Myometrial cell (primary cell): Measurements from ENCODE around the gene CNNM4. TPM values are rescaled to one million over a fixed set of nuclear protein-coding genes. Genes with fewer than 3 reads are reported as not detected.

Experiments used
- total RNA-seq: library from RNA; depleted of rRNA; stranded (reverse); fragments of >200 nt; gene quantifications from 2 replicates; pipeline ENCODE4 v1.2.3, GENCODE V29; 2015

CNNM4 gene
- 3.5 and 4.4 TPM in 2 replicates for total RNA-seq

GRCh38 chr2:96760036-96760985 lies at the start of gene CNNM4:
CNNM4 (plus strand) TSS chr2:96760902; CDS start chr2:96761000, 98 bp downstream.

GRCh38 chr2:96739633-96740428 lies 20.9 kb upstream of the CNNM4 start, which contains the start of gene LMAN2L:
LMAN2L (minus strand) TSS chr2:96740064; CDS start chr2:96740040, 24 bp downstream.

GRCh38 chr2:96816127-96816835 lies 55.6 kb downstream of the CNNM4 start, which contains the start of gene CNNM3:
CNNM3 (plus strand) TSS chr2:96816268; CDS start chr2:96816278, 10 bp downstream.

DNA sequence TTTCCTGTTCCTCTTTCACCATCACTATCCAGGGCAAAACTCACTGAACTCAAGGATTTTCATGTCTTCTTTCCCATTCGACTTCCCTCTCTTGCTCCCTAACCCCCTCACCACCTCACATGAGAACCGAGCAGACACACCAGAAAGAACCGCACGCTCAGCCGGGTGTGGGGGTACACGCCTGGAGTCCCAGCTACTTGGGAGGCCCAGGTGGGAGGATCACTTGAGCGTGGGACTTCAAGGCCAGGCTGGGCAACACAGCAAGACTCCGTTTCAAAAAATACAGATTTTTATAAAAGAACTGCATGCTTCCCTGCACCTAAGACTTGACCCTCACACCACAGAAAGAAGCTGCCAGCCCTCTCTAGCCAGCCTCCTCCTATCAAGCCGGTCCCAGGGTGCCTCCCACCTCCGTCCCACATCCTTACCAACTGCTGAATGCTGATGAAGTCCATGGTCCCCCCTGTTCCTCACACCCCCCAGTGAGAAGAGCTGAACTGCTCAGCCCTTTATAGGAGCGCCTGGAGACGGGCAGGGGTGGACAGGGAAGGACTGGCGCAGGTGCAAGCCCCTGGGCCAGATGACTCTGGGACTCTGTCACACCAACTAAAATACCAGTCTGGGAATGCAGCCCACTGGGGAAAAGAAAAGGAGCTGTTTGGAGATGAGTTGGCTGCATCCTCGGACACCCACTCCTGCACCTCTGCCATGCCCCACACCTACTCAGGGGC lies 83.0 kb downstream of the CNNM4 start, which contains the start of gene ANKRD23:
TSS of gene ANKRD23 (minus strand) at position 484 of the 731 bp plus-strand sequence. CDS start at position 455, 29 bp downstream.

DNA sequence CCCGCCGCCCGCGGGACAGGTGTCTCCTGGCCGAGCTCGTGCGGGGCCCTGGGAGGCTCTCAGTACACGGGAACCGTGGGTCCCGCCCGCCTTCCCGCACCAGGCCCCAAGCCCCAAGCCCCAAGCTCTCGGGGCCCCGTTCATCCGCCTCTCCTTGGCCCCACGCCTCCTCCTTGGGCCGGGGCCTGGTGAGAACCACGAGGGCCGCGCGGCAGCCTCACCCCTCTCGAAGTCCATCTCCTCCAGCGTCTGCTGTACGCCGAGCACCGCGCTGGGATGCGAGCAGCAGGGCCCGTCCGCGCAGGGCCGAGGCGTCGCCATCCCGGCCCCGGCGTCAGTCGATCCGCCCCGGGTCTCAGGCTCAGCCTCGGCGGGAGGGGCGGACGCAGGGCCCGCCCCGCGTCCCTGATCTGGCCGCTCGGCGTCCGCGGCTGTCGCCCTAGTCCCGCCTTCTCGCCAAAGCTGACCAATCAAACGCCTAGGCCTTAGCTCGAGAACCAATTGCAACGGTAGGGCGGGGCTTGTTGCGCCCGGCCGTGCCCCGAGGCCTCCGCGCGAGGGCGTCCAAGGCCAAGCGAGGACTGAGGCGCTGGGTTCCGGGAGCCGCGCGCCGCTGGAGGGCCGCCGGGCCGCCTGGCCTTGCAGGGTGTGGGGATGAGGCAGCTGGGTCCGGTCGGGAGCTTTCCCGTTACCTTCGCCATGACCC lies 97.1 kb downstream of the CNNM4 start, which contains the start of gene ANKRD39:
TSS of gene ANKRD39 (minus strand) at position 350 of the 706 bp plus-strand sequence. CDS start at position 321, 29 bp downstream.

Other genes starting within 250 kb of the CNNM4 start
- gene ARID5A, start 224.2 kb upstream of the CNNM4 start, total RNA-seq = 8.5 and 8.9 TPM in 2 replicates
- 31.4 and 33.2 TPM in 2 replicates for gene KANSL3, start 122.6 kb upstream of the CNNM4 start, total RNA-seq
- under 0.01 and 0.18 TPM in 2 replicates for gene FER1L5, start 118.1 kb upstream of the CNNM4 start, total RNA-seq
- 32.3 and 34.2 TPM in 2 replicates for gene LMAN2L, start 20.8 kb upstream of the CNNM4 start, total RNA-seq
- 3.9 and 5.8 TPM in 2 replicates for gene CNNM3, start 55.4 kb downstream of the CNNM4 start, total RNA-seq
- gene ANKRD23, start 83.1 kb downstream of the CNNM4 start, total RNA-seq = not detected in 2 replicates
- 22.5 and 29.4 TPM in 2 replicates for gene ANKRD39, start 97.1 kb downstream of the CNNM4 start, total RNA-seq
- 20.9 and 24.2 TPM in 2 replicates for gene SEMA4C, start 109.2 kb downstream of the CNNM4 start, total RNA-seq
- not detected in 2 replicates for gene FAM178B, start 225.7 kb downstream of the CNNM4 start, total RNA-seq